A549 (cell line): ENCODE results near the gene DLG1. TPM values are rescaled to one million over a fixed set of nuclear protein-coding genes. Genes with fewer than 3 reads are reported as not detected.

Experiments
- ATAC-seq, 2 experiments: fragments of 200-7000 bp in 1 of 2; fragments of >200 bp in 1 of 2; cut with Nextera tagmentation in 1 of 2; cut with Tn5 transposase in 1 of 2; 3 replicates each; pipeline versions ENCODE4 v1.8.0 to v1.9.1; 2018 to 2020; ENCODE audit warnings: mild to moderate bottlenecking in 1 of 2, moderate library complexity in 1 of 2
- CTCF ChIA-PET: fragments of 300-600 bp; sonication (Branson Sonifier 250); formaldehyde crosslinking; extraction: SDS; loops from one replicate; lab custom pipeline; 2021; ENCODE audit warnings: antibody characterized with exemption, inconsistent platforms; lab: Yijun Ruan, JAX
- POLR2A ChIA-PET: fragments of 350-600 bp; formaldehyde crosslinking; extraction: SDS; loops from one replicate; lab custom pipeline; 2021; ENCODE audit warnings: antibody characterized with exemption, inconsistent platforms; lab: Yijun Ruan, JAX
- DNase-seq, 2 experiments: peaks; one replicate each; pipeline versions ENCODE4 v3.0.0 to v3.0.0-alpha.2; 2011 to 2016; ENCODE audit warnings: low read depth in 1 of 2, low spot score in 1 of 2
- FAIRE-seq: peaks from 2 replicates; lab custom pipeline; 2011; peaks lifted over from hg19 to GRCh38; lab: Jason Lieb, UNC
- H3K27ac ChIP-seq, 2 experiments: fragments of >200 bp; sonication (Bioruptor Twin); formaldehyde crosslinking; 3 replicates each; pipeline ENCODE4 v1.5.1; 2016 to 2017
- H3K4me1 ChIP-seq: fragments of >200 bp; sonication (Bioruptor Twin); formaldehyde crosslinking; 3 replicates; pipeline ENCODE4 v1.6.1; 2016
- H3K4me2 ChIP-seq: fragments of >200 bp; sonication (Bioruptor Twin); formaldehyde crosslinking; 3 replicates; pipeline ENCODE4 v1.6.1; 2016
- H3K4me3 ChIP-seq: fragments of >200 bp; sonication (Bioruptor Twin); formaldehyde crosslinking; 3 replicates; pipeline ENCODE4 v1.5.1; 2016
- H3K9me3 ChIP-seq: fragments of >200 bp; sonication (Bioruptor Twin); formaldehyde crosslinking; 3 replicates; pipeline ENCODE4 v1.6.1; 2016
- ATOH8 ChIP-seq: fragments of 250-450 bp; sonication (Bioruptor Pico); IDR thresholded peaks from 2 replicates; pipeline ENCODE4 v1.5.0; 2020; ENCODE audit warnings: low read depth, mild to moderate bottlenecking, moderate library complexity
- BHLHE40 ChIP-seq: IDR thresholded peaks from 2 replicates; pipeline ENCODE4 v1.6.1; 2012; ENCODE audit warnings: low read depth, low read length, inconsistent platforms
- CEBPB ChIP-seq, 2 experiments: fragments of >200 bp in 1 of 2; sonication (Bioruptor Twin) in 1 of 2; formaldehyde crosslinking in 1 of 2; IDR thresholded peaks; 2 replicates each; pipeline ENCODE4 v1.6.1; 2012 to 2016
- EHMT2 ChIP-seq: fragments of 200-600 bp; sonication (generic); IDR thresholded peaks from 2 replicates; pipeline ENCODE4 v1.6.1; 2016; ENCODE audit warnings: antibody characterized with exemption, low read depth, mild to moderate bottlenecking, moderate library complexity
- FOSB ChIP-seq: fragments of 250-450 bp; sonication (Bioruptor Pico); IDR thresholded peaks from 2 replicates; pipeline ENCODE4 v1.5.0; 2020; ENCODE audit warnings: mild to moderate bottlenecking, moderate library complexity
- FOSL2 ChIP-seq, 2 experiments: fragments of 450-650 bp in 1 of 2; fragments of >200 bp in 1 of 2; sonication (Bioruptor Twin) in 1 of 2; formaldehyde crosslinking; IDR thresholded peaks; 2 replicates each; pipeline versions ENCODE4 v1.5.0 to v1.6.1; 2016 to 2020; ENCODE audit warnings: mild to moderate bottlenecking in 1 of 2, moderate library complexity in 1 of 2
- FOXS1 ChIP-seq: fragments of 250-450 bp; sonication (Bioruptor Pico); IDR thresholded peaks from 2 replicates; pipeline ENCODE4 v1.5.0; 2020; ENCODE audit warnings: mild to moderate bottlenecking, moderate library complexity
- HDAC2 ChIP-seq: fragments of 200-600 bp; sonication (generic); IDR thresholded peaks from 2 replicates; pipeline ENCODE4 v1.6.1; 2016
- HOXA7 ChIP-seq: fragments of 250-450 bp; sonication (Bioruptor Pico); IDR thresholded peaks from 2 replicates; pipeline ENCODE4 v1.5.0; 2020; ENCODE audit warnings: mild to moderate bottlenecking, moderate library complexity
- HOXB5 ChIP-seq: fragments of 250-450 bp; sonication (Bioruptor Pico); IDR thresholded peaks from 2 replicates; pipeline ENCODE4 v1.5.0; 2020; ENCODE audit warnings: mild to moderate bottlenecking, moderate library complexity
- JUN ChIP-seq, 2 experiments: fragments of >200 bp; sonication (Bioruptor Twin); formaldehyde crosslinking; IDR thresholded peaks; 2 replicates in 1 of 2; 3 replicates in 1 of 2; pipeline ENCODE4 v1.6.1; 2016 to 2017
- JUNB ChIP-seq: fragments of >200 bp; sonication (Bioruptor Twin); formaldehyde crosslinking; IDR thresholded peaks from 2 replicates; pipeline ENCODE4 v1.6.1; 2016
- MAFK ChIP-seq: fragments of 450-650 bp; IDR thresholded peaks from 2 replicates; pipeline ENCODE4 v1.6.1; 2014; ENCODE audit not compliant: partially characterized antibody
- MAX ChIP-seq: IDR thresholded peaks from 2 replicates; pipeline ENCODE4 v1.6.1; 2012
- NFE2L2 ChIP-seq: fragments of 150-350 bp; conservative IDR thresholded peaks from 2 replicates; pipeline ENCODE4 v1.6.1; 2014; ENCODE audit warnings: low read length
- PBX3 ChIP-seq: IDR thresholded peaks from 2 replicates; pipeline ENCODE4 v1.6.1; 2012
- POLR2A ChIP-seq: IDR thresholded peaks from 2 replicates; pipeline ENCODE4 v1.6.1; 2012; ENCODE audit warnings: mild to moderate bottlenecking, low read length
- POLR2AphosphoS2 ChIP-seq: conservative IDR thresholded peaks from 2 replicates; pipeline ENCODE4 v1.6.1; 2012; ENCODE audit warnings: low read length, improper control_type of control experiment, inconsistent platforms
- RARB ChIP-seq: fragments of 250-450 bp; sonication (Bioruptor Pico); IDR thresholded peaks from 2 replicates; pipeline ENCODE4 v1.8.0; 2021; ENCODE audit warnings: mild to moderate bottlenecking, moderate library complexity
- RCOR1 ChIP-seq: fragments of 150-350 bp; IDR thresholded peaks from 2 replicates; pipeline ENCODE4 v1.6.1; 2014; ENCODE audit warnings: antibody characterized with exemption, low read length, low read depth
- REST ChIP-seq: fragments of 200-600 bp; sonication (generic); IDR thresholded peaks from 2 replicates; pipeline ENCODE4 v1.6.1; 2016; ENCODE audit warnings: antibody characterized with exemption, mild to moderate bottlenecking, moderate library complexity
- RFX5 ChIP-seq: fragments of 450-650 bp; IDR thresholded peaks from 2 replicates; pipeline ENCODE4 v1.7.1; 2014; ENCODE audit warnings: antibody characterized with exemption, mild to moderate bottlenecking, moderate library complexity
- SMC3 ChIP-seq: fragments of >200 bp; sonication (Bioruptor Twin); formaldehyde crosslinking; IDR thresholded peaks from 3 replicates; pipeline ENCODE4 v1.6.1; 2018; ENCODE audit warnings: inconsistent platforms
- TFCP2L1 ChIP-seq: fragments of 250-450 bp; sonication (Bioruptor Pico); IDR thresholded peaks from 2 replicates; pipeline ENCODE4 v1.5.0; 2021; ENCODE audit warnings: mild to moderate bottlenecking
- ZSCAN20 ChIP-seq: fragments of 250-450 bp; sonication (Bioruptor Pico); IDR thresholded peaks from 2 replicates; pipeline ENCODE4 v1.8.0; 2022; ENCODE audit warnings: mild to moderate bottlenecking, moderate library complexity
- WGBS: methylation state at CpG from one replicate; pipeline ENCODE4 v1.1.6; 2017; ENCODE audit errors: missing lambda C conversion rate; 5-methylcytosine and 5-hydroxymethylcytosine counted together
- polyA plus RNA-seq, 4 experiments: library from polyadenylated mRNA; depleted of rRNA in 3 of 4; stranded (reverse); fragments of >200 nt; fragmentation: RNase III in 1 of 4; extraction: RNeasy Plus Mini Kit Qiagen cat#74134 plus additional on column Dnase treatment in 1 of 4; gene quantifications; 2 replicates in 3 of 4; 3 replicates in 1 of 4; pipeline ENCODE4 v1.2.3, GENCODE V29; 2011 to 2017
- TF ChIP-seq, protein P1 (sequence below): fragments of 450-650 bp; IDR thresholded peaks from 2 replicates; pipeline ENCODE4 v1.6.1; 2014; ENCODE audit warnings: antibody characterized with exemption
- TF ChIP-seq, protein P2 (sequence below): fragments of 250-450 bp; sonication (Bioruptor Pico); IDR thresholded peaks from 2 replicates; pipeline ENCODE4 v1.5.0; 2021; ENCODE audit warnings: mild to moderate bottlenecking, moderate library complexity, borderline replicate concordance
- TF ChIP-seq, protein P3 (sequence below): IDR thresholded peaks from 2 replicates; pipeline ENCODE4 v1.6.1; 2012; ENCODE audit warnings: low read depth, borderline replicate concordance

DLG1 gene
- polyA plus RNA-seq, 2 of the 4 experiments (the other 2 are of a cell fraction), result 27.0 to 33.9 TPM

- ATAC-seq (no peak), FAIRE-seq (no peak), DNase-seq (no peak)
- no peak overlapping the region for H3K4me3 ChIP-seq
- 97% methylated on average over 6 of the region's 9 CpGs for WGBS
- no peak overlapping the region for H3K4me2 ChIP-seq
- ChIA-PET POLR2A (no interaction called here), CTCF (interaction anchor here (0.6 to 5.7 kb wide), 5 partner anchors 16 to 195 kb away, joined by 3 to 49 read pairs (median 7); no protein-coding TSS in a partner anchor)
- TF ChIP-seq, protein P1, sequence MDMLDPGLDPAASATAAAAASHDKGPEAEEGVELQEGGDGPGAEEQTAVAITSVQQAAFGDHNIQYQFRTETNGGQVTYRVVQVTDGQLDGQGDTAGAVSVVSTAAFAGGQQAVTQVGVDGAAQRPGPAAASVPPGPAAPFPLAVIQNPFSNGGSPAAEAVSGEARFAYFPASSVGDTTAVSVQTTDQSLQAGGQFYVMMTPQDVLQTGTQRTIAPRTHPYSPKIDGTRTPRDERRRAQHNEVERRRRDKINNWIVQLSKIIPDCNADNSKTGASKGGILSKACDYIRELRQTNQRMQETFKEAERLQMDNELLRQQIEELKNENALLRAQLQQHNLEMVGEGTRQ, result no peak
- no peak for TF ChIP-seq REST
- no peak for TF ChIP-seq RCOR1
- no peak for TF ChIP-seq POLR2AphosphoS2
- no peak for TF ChIP-seq BHLHE40
- TF ChIP-seq RFX5, result no peak
- no peak for TF ChIP-seq JUNB
- TF ChIP-seq, protein P2, sequence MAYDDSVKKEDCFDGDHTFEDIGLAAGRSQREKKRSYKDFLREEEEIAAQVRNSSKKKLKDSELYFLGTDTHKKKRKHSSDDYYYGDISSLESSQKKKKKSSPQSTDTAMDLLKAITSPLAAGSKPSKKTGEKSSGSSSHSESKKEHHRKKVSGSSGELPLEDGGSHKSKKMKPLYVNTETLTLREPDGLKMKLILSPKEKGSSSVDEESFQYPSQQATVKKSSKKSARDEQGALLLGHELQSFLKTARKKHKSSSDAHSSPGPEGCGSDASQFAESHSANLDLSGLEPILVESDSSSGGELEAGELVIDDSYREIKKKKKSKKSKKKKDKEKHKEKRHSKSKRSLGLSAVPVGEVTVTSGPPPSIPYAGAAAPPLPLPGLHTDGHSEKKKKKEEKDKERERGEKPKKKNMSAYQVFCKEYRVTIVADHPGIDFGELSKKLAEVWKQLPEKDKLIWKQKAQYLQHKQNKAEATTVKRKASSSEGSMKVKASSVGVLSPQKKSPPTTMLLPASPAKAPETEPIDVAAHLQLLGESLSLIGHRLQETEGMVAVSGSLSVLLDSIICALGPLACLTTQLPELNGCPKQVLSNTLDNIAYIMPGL (CRISPR knock-in tag), result no peak
- TF ChIP-seq HDAC2, result no peak
- no peak for TF ChIP-seq EHMT2
- no peak for TF ChIP-seq TFCP2L1 (CRISPR knock-in tag)
- TF ChIP-seq FOSL2 (IDR thresholded peaks at IDR 0.05), result no peak
- no peak for TF ChIP-seq FOSL2 (CRISPR knock-in tag; IDR thresholded peaks at IDR 0.05)
- TF ChIP-seq MAFK, result no peak
- TF ChIP-seq, protein P3, sequence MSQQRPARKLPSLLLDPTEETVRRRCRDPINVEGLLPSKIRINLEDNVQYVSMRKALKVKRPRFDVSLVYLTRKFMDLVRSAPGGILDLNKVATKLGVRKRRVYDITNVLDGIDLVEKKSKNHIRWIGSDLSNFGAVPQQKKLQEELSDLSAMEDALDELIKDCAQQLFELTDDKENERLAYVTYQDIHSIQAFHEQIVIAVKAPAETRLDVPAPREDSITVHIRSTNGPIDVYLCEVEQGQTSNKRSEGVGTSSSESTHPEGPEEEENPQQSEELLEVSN, result no peak
- TF ChIP-seq ZSCAN20 (CRISPR knock-in tag), result no peak
- TF ChIP-seq ATOH8 (CRISPR knock-in tag), result no peak
- peaks cover 23% of the 10 kb centered on the region for H3K4me1 ChIP-seq
- no peaks in the 10 kb centered on the region for H3K9me3 ChIP-seq
- H3K27ac ChIP-seq, result no peak overlapping the region
Measured at GRCh38 chr3:197026481-197026866, 271.9 kb downstream of the DLG1 start.

GRCh38 chr3:197025736-197026480 lies 272.5 kb downstream of the DLG1 start:
- H3K4me1 ChIP-seq, result peaks cover 20% of the 10 kb centered on the region
- POLR2A ChIA-PET, result no interaction called here
- no peak for ATAC-seq

More at GRCh38 chr3:197025736-197026480, 272.5 kb downstream of the DLG1 start:
- no peak overlapping the region for H3K4me3 ChIP-seq
- DNase-seq (no peak), FAIRE-seq (no peak)
- no peaks in the 10 kb centered on the region for H3K9me3 ChIP-seq
- WGBS, result 97% methylated on average over 10 of the region's 21 CpGs
- H3K27ac ChIP-seq, result no peak overlapping the region
- TF ChIP-seq RARB (no peak), CEBPB (IDR thresholded peaks at IDR 0.05) (no peak), JUN (IDR thresholded peaks at IDR 0.05) (no peak), NFE2L2 (no peak), FOSL2 (IDR thresholded peaks at IDR 0.05) (no peak), FOSL2 (CRISPR knock-in tag; IDR thresholded peaks at IDR 0.05) (no peak), FOXS1 (no peak), FOSB (no peak), PBX3 (no peak), MAX (no peak), HOXB5 (CRISPR knock-in tag) (no peak), MAFK (no peak), SMC3 (no peak), HOXA7 (CRISPR knock-in tag) (no peak), POLR2A (no peak)
- CTCF ChIA-PET, result interaction anchor here (2.4 to 3.1 kb wide), 2 partner anchors 21 to 161 kb away, joined by 7 to 8 read pairs; no protein-coding TSS in a partner anchor
- no peak overlapping the region for H3K4me2 ChIP-seq
